ENCODE measurements around the gene SPATA33. TPM values are rescaled to one million over a fixed set of nuclear protein-coding genes. Genes with fewer than 3 reads are reported as not detected.
"Not testable (repeated sequence)": the region's sequence is repeated elsewhere in the genome, so short reads cannot be mapped to it uniquely, and the experiment has no call there.

The SPATA33 gene
- total RNA-seq, 1 donor from 2014 or later, result 1.9 TPM

DNA sequence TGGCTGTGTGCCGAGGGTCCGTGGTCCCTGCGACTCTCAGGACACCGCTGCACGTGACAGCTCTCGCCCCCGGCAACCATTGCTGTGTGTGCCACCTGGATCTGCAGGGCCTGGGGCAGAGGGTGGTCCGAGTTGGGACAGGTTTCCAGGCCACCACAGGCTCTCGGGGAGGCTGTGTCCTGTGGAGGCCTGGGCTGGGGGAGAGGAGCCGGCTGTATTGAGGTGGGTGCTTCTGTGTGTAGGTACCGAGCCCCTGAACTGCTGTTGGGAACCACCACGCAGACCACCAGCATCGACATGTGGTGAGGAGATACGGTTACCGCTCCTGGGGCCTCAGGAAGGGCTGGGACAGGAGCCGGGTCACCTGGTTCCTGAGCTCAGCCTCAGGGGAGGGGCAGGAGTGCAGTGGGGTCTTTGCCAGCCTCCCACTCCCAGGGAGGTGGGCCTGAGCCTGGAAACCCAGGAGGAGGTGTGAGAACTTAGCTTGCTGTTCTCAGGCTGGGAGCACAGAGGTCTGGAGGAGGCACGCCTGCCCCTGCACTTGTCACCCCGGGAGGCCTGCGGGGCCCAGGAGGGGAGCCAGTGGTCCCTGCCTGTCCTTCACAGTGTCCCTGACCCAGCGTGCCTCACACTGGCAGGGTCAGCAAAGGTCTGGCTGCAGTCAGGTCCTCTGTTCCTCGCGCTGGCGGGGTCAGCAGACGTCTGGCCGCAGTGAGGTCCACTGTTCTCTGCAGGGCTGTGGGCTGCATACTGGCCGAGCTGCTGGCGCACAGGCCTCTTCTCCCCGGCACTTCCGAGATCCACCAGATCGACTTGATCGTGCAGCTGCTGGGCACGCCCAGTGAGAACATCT lies 36.5 kb downstream of the SPATA33 start:
- DNase-seq (ENCODE audit: low spot score), result no peak

- not testable (repeated sequence) for DNase-seq (ENCODE audit: low spot score)
Measured at GRCh38 chr16:89694784-89695085, 37.1 kb downstream of the SPATA33 start.

DNA sequence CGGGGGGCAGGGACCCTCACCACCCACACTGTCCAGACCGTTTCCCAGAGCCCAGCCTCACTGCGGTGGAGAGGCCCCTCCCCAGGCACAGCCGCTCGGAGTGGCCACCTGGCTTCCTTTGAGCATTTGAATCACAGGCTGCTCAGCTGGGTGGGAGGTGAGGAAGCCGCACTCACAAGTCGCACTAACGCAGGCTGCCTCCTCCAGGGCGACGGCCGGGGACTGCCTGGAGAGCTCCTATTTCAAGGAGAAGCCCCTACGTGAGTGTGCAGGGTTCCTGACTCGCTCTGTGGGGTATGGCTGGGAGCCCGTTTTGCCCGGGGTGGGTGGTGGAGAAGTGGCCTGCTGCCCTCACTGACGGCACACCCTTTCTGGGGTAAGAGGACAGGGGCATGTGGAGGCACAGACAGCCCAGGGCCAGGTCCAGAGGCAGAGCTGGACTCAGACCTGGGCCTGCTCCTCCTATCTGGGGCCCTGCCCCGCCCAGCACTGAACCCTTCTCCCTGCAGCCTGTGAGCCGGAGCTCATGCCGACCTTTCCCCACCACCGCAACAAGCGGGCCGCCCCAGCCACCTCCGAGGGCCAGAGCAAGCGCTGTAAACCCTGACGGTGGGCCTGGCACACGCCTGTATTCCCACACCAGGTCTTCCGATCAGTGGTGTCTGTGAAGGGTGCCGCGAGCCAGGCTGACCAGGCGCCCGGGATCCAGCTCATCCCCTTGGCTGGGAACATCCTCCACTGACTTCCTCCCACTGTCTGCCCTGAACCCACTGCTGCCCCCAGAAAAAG lies 37.6 kb downstream of the SPATA33 start:
- DNase-seq (ENCODE audit: low spot score), result no peak

GRCh38 chr16:89695875-89696669 lies 38.4 kb downstream of the SPATA33 start:
- no peak for DNase-seq (ENCODE audit: low spot score)

DNA sequence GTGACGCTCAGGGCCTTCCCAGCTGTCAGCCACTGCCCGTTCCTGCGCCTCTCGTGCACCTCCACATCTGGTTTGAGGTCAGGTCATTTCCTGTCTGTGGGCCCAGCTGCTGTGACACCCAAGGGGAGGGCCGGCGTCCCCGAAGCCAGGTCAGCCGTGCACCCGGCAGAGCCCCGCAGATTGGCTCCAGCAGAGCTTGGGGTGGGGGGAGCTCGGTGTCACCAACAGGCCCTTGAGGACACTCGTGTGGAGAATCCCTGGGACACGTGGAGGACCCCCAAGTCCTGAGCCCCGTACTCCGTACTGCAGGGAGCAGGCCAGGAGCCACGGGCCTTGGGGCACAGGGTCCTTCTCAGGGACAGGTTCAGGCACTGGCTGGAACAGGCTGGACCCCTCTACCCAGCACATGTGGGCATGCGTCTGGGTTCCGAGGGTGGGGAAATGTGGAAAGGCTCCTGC lies 39.1 kb downstream of the SPATA33 start:
- no peak for DNase-seq (ENCODE audit: low spot score)

DNA sequence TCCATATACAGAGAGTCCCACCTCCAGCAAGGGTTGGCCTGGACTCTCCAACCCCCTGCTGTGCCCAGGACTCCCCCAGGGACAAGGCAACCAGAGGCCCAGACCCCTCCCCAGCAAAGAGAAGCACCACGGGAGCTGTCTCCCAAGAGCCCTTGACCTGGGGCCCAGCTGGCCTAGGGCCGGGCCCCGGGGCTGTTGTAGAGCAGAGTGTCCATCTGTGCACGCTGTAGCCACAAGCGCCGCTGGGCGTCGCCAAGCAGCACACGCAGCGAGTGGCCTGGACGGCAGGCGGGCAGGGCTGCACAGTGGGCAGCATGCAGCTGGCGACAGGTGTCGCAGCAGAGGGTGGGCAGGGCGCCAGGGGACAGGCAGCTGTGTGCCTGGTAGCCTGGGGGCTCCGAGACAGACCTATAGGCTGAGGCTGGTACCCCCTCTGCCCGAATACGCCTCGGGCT lies 39.6 kb downstream of the SPATA33 start:
- no peak for DNase-seq (ENCODE audit: low spot score)

DNA sequence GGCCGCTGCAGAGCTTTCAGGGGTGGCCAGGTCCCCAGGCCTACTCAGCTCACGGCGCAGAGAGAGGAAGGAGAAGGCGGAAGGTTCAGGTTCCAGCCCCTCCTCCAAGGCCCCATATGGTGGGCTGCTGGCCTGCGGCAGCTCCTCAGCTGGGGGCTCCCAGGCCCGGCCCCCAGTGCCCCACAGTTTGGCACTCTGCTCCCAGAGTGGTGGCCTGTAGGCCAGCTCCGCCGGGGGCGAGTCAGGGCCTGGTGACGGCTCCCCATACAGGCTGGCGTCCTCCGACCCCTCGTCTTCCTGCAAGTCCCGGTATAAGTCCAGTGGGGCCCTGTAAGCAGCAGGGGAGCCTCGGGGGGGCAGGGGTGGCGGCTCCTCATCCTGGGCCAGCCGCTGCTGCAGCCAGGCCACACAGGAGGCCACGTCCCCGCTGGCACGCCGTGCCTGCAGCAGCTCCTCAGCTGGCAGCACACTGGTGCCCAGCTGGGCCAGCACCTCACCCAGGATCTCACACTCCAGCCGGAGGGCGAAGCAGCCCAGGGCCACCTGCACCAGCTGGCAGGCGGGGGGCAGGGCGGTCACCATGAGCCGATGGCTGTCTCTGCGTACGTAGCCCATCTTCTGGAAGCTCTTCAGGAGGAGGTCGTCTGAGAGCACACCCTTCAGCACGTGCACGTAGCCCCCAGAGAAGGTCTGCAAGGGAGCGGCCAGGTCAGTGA lies 40.1 kb downstream of the SPATA33 start:
- DNase-seq (ENCODE audit: low spot score), result no peak

- not testable (repeated sequence) for DNase-seq (ENCODE audit: low spot score)
Measured at GRCh38 chr16:89698717-89699116, 41.1 kb downstream of the SPATA33 start.

- DNase-seq (ENCODE audit: low spot score), result not testable (repeated sequence)
Measured at GRCh38 chr16:89699629-89700099, 42.0 kb downstream of the SPATA33 start.

- peak; percentile 98 for DNase-seq (ENCODE audit: low spot score)
Measured at GRCh38 chr16:89700100-89700648, 42.5 kb downstream of the SPATA33 start.

- peak; percentile 19 for DNase-seq (ENCODE audit: low spot score)
Measured at GRCh38 chr16:89700649-89701424, 43.2 kb downstream of the SPATA33 start.

GRCh38 chr16:89701425-89702406 lies 44.1 kb downstream of the SPATA33 start, which contains the start of gene SPATA2L:
TSS of gene SPATA2L (minus strand) at chr16:89701705. CDS start at chr16:89701232, 473 bp downstream.
- peak; percentile 83 for DNase-seq (ENCODE audit: low spot score)

DNA sequence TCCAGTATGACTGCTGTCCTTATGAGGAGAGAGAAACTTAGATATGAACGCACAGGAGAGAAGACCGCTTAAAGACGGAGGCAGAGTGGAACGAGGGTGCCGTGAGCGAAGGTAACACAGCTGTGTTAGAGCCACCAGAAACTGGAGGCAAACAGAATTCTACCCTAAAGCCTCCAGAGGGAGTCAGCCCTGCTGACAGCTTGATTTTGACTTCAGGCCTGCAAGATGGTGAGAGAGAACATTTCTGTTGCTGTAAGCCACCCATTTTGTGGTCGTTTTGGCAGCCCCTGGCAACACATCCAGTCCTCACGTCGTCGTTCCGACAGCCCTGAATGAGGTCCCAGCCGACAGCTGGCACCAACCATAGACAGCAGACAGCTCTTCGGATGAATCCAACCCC lies 46.6 kb downstream of the SPATA33 start:
- DNase-seq (ENCODE audit: low spot score), result no peak

- DNase-seq (ENCODE audit: low spot score), result no peak
Measured at GRCh38 chr16:89705006-89705405, 47.4 kb downstream of the SPATA33 start.

- no peak for DNase-seq (ENCODE audit: low spot score)
Measured at GRCh38 chr16:89706518-89707260, 49.1 kb downstream of the SPATA33 start.

- no peak for DNase-seq (ENCODE audit: low spot score)
Measured at GRCh38 chr16:89707695-89708094, 50.1 kb downstream of the SPATA33 start.

DNA sequence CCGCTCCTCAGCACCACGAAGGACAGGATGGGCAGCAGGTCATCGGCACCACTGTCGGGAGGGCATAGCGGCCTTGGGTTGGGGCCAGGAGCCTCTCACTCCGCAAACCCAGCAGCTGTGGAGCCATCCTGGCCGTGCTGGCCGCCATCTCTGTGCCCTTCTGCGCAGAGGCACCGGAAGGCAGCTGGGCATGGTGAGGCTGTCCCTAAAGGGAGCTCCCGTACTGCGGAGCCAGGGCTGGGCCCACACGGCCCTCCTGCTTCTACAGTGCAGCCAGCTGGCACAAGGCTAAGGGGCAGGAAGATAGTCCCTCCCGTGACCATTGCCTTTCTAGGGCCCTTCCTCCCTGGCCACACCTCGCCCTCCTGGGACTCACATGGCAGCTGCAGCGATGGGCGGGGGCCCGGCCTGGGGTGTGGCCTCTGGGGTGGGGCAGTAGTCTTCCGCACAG lies 50.9 kb downstream of the SPATA33 start:
- DNase-seq (ENCODE audit: low spot score), result no peak

- no peak for DNase-seq (ENCODE audit: low spot score)
Measured at GRCh38 chr16:89709166-89709565, 51.5 kb downstream of the SPATA33 start.

Measured in umbilical cord (tissue), 2 donors.